Chondrocyte (in vitro differentiated cells): ENCODE measurements around the gene HNF4A. TPM values are rescaled to one million over a fixed set of nuclear protein-coding genes. Genes with fewer than 3 reads are reported as not detected.

Experiments used
- DNase-seq: peaks from one replicate; pipeline ENCODE4 v3.0.0; 2021; ENCODE audit warnings: mixed read lengths, low spot score
- H3K27ac Mint-ChIP-seq: one replicate; pipeline ENCODE4 v1.8.0; 2021; ENCODE audit warnings: mild to moderate bottlenecking, moderate library complexity, mixed read lengths; ENCODE audit not compliant: unreplicated experiment
- H3K27me3 Mint-ChIP-seq: 2 replicates; pipeline ENCODE4 v1.8.0; 2021; ENCODE audit warnings: low read depth, mixed read lengths
- H3K36me3 Mint-ChIP-seq: 2 replicates; pipeline ENCODE4 v1.8.0; 2021; ENCODE audit warnings: low read depth, mixed read lengths
- H3K4me1 Mint-ChIP-seq: 2 replicates; pipeline ENCODE4 v1.8.0; 2021; ENCODE audit warnings: low read depth, mild to moderate bottlenecking, mixed read lengths
- H3K4me3 Mint-ChIP-seq: one replicate; pipeline ENCODE4 v1.8.0; 2021; ENCODE audit warnings: mild to moderate bottlenecking, moderate library complexity, mixed read lengths; ENCODE audit not compliant: unreplicated experiment
- H3K9me3 Mint-ChIP-seq: 2 replicates; pipeline ENCODE4 v1.8.0; 2021; ENCODE audit warnings: low read depth, mixed read lengths
- CTCF ChIP-seq: fragments of 200-600 bp; sonication (generic); IDR thresholded peaks from 2 replicates; pipeline ENCODE4 v1.5.0; 2021; ENCODE audit warnings: antibody characterized with exemption, mild to moderate bottlenecking, moderate library complexity
- total RNA-seq: library from RNA; stranded (reverse); gene quantifications from 3 replicates; pipeline ENCODE4 v1.2.1, GENCODE V29; 2021

HNF4A gene
- total RNA-seq, 1 donor from 2014 or later: not detected

DNA sequence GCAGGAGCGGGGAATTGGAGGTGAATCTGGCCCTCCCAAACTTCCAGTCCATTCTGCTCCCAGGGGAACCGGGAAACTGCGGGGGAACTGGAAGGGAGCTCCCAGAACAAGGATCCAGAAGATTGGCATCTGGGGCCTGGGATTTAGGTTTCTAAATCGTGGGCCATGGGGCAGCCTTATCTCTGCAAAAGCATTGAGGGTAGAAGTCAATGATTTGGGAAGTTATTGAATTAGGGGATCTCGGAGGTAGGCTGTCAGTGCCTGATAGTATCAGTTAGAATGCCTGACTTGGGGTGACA is 45.1 kb downstream of the HNF4A start:
- Mint-ChIP-seq H3K4me1 (no peaks in the 10 kb centered on the region), H3K9me3 (no peaks in the 10 kb centered on the region), H3K4me3 (no peak overlapping the region), H3K36me3 (peaks cover 2% of the 10 kb centered on the region), H3K27me3 (peaks cover 34% of the 10 kb centered on the region), H3K27ac (no peak overlapping the region)
- no peak for TF ChIP-seq CTCF
- no peak for DNase-seq

- H3K4me3 Mint-ChIP-seq: no peak overlapping the region
- peaks cover 2% of the 10 kb centered on the region for H3K36me3 Mint-ChIP-seq
- no peak overlapping the region for H3K27ac Mint-ChIP-seq
- DNase-seq: no peak
- peaks cover 32% of the 10 kb centered on the region for H3K27me3 Mint-ChIP-seq
- no peak for TF ChIP-seq CTCF
- no peaks in the 10 kb centered on the region for H3K4me1 Mint-ChIP-seq
- H3K9me3 Mint-ChIP-seq: no peaks in the 10 kb centered on the region
Measured at GRCh38 chr20:44400970-44401769, 45.7 kb downstream of the HNF4A start.

DNA sequence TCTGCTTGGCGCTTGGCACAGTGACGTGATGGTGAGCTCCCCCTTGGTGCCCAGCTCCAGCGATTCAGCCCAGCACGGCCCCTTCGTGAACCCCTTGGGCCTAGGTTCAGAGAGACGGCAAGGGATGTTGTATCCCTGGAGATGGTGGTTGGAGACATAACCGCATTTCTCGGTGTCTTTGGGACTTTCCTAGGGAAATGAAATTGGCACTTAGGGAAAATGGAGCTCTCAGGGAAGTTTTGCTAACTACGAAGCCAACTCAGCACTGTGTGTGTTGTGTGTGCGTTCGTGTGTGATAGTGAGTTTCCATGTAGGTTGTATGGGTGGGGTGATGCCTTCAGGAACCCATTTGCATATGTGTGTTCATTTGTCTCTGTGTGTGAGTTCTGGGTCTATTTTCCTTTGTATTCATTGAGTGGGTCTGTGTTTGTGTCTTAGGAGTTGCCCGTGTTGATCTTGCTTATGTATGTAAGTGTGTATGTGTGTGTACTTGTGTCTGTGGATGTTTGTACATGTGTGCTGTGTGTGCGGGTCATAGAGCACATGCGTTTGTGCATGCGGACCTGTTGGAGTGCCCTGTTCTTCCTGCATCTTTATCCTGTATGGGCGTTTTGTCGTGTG is 46.4 kb downstream of the HNF4A start:
- H3K9me3 Mint-ChIP-seq: no peaks in the 10 kb centered on the region
- H3K27ac Mint-ChIP-seq: no peak overlapping the region
- peaks cover 25% of the 10 kb centered on the region for H3K27me3 Mint-ChIP-seq
- TF ChIP-seq CTCF: no peak
- H3K4me1 Mint-ChIP-seq: no peaks in the 10 kb centered on the region
- peaks cover 2% of the 10 kb centered on the region for H3K36me3 Mint-ChIP-seq
- H3K4me3 Mint-ChIP-seq: no peak overlapping the region
- DNase-seq: no peak

DNA sequence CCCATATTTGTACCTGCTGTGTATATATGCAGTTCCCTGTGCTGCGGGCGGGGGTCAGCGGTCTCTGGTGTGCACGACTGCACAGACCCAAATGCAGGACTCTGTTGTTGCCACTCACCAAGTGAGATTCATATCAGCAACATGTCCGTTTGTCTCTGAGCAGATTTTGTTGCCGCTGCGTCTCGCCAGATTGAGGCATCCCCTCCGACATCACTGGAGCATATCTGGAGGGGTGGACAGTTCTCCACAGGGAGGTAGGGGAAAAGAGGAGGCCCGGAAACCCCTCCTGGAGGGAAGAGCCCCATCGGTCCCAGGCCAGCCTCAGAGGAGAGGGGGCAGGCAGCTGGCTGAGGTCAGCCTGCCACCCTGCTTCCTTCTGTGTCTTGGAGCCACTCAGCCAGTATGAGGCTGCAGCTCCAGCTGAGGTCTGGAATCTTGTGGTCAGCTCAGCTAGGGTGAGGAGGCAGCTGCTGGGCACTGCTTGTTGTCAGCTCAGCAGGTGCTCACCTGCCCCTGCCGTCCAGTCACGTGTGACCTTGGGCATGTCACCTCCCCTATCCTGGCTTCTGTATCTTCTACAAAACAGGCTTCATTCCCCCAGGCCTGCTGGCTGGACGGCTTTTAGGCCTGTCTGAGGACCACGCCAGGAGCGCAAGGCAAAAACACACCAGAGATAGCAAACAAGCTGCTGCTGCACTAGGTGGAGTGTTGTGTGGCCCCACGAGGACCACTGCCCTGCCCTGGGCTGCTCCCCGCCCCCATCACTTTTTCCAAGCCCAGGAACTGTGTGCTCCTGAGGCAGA is 47.1 kb downstream of the HNF4A start:
- Mint-ChIP-seq H3K36me3 (peaks cover 2% of the 10 kb centered on the region), H3K4me3 (no peak overlapping the region), H3K27me3 (peaks cover 22% of the 10 kb centered on the region), H3K9me3 (no peaks in the 10 kb centered on the region), H3K27ac (no peak overlapping the region), H3K4me1 (no peaks in the 10 kb centered on the region)
- no peak for DNase-seq
- no peak for TF ChIP-seq CTCF
